Thoracic aorta (tissue), 2 donors: ENCODE results near the gene WDFY2. TPM values are rescaled to one million over a fixed set of nuclear protein-coding genes. Genes with fewer than 3 reads are reported as not detected.

ENCODE experiments used
- ATAC-seq: fragments of 150-250 bp; one replicate; pipeline ENCODE4 v1.8.0; 2017; ENCODE audit warnings: low read depth; ENCODE audit not compliant: insufficient number of reproducible peaks, low FRiP score
- DNase-seq: peaks from one replicate; pipeline ENCODE4 v3.0.0-alpha.2; 2020; ENCODE audit warnings: low spot score
- H3K27ac ChIP-seq, 2 donors: fragments of 200-600 bp; sonication (generic); 1 replicate in 1 of 2; 2 replicates in 1 of 2; pipeline ENCODE4 v1.5.1; 2016; ENCODE audit warnings: mild to moderate bottlenecking in 2 of 2, moderate library complexity in 2 of 2
- H3K27me3 ChIP-seq: fragments of 200-600 bp; sonication (generic); replicated peaks from 2 replicates; pipeline ENCODE4 v1.6.0; 2016; ENCODE audit warnings: mild to moderate bottlenecking; ENCODE audit not compliant: insufficient read depth
- H3K36me3 ChIP-seq: fragments of 200-600 bp; sonication (generic); one replicate; pipeline ENCODE4 v1.5.1; 2016
- H3K4me1 ChIP-seq, 2 donors: fragments of 200-600 bp; sonication (generic); 1 replicate in 1 of 2; 2 replicates in 1 of 2; pipeline versions ENCODE4 v1.5.1 to v1.6.0; 2016; ENCODE audit warnings: low read depth in 2 of 2, mild to moderate bottlenecking in 1 of 2; ENCODE audit not compliant: control insufficient read depth in 1 of 2
- H3K4me3 ChIP-seq: fragments of 200-600 bp; sonication (generic); 2 replicates; pipeline ENCODE4 v1.5.1; 2016; ENCODE audit warnings: mild to moderate bottlenecking
- H3K9me3 ChIP-seq: fragments of 200-600 bp; sonication (generic); 2 replicates; pipeline ENCODE4 v1.5.1; 2016
- CTCF ChIP-seq: fragments of 200-600 bp; sonication (generic); IDR thresholded peaks from one replicate; pipeline ENCODE4 v1.5.1; 2019; ENCODE audit warnings: antibody characterized with exemption
- total RNA-seq, 2 donors: library from RNA; depleted of rRNA; stranded (reverse); fragments of >200 nt; gene quantifications; one replicate each; pipeline versions ENCODE4 v1.1.0 to v1.2.3, GENCODE V29; 2016

The WDFY2 gene
- total RNA-seq, 2 donors from 2014 or later: 14.6 to 19.3 TPM

DNA sequence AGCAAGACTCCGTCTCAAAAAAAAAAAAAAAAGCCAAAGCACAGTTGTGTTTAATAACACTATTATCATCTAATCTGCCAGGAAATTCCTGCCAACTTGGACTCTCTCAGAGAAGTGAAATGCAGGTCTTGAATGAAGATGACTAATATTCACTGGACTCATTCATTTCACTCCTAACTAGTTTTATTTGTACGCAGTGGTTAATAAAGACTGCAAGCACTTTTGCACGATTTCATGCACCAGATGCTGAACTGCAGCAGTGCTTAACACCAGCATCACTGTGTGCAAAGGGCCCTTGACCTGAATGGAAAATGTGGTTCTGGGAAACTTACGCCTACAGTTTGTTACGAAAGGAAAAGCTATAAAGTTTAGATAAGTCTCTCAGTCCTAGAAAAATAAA lies 156.4 kb downstream of the WDFY2 start:
- TF ChIP-seq CTCF: no peak
- DNase-seq: no peak
- no peak overlapping the region for H3K27ac ChIP-seq

DNA sequence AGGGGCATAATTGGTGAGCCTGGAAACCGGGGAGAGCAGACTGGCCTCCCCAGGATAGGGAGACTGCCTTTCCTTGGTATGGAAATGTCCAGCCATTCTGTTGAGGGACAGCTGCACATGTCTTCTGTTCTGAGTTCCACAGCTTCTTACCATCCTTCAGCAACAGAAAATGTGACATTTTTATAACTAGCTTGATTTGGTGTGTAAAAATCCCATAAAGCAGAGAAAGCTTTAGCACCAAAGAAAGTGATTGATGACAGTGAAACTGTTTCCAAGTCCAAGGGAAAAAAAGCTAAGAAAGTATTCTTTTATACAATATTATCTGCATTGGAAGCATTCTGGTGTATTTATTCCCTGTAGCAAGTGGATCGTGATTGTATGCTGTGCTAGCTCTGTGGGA lies 157.8 kb downstream of the WDFY2 start:
- ATAC-seq: no peak
- no peak overlapping the region for H3K27ac ChIP-seq

More for the DNA sequence above, 156.4 kb downstream of the WDFY2 start:
- Histone ChIP-seq H3K4me1 (no peaks in the 10 kb centered on the region), H3K4me3 (no peak overlapping the region), H3K36me3 (no peaks in the 10 kb centered on the region), H3K9me3 (no peaks in the 10 kb centered on the region), H3K27me3 (no peaks in the 10 kb centered on the region)
- no peak for ATAC-seq

GRCh38 chr13:51742611-51743010 lies 158.3 kb downstream of the WDFY2 start:
- H3K4me3 ChIP-seq: no peak overlapping the region
- no peaks in the 10 kb centered on the region for H3K36me3 ChIP-seq
- no peak overlapping the region for H3K27ac ChIP-seq
- no peak for DNase-seq
- TF ChIP-seq CTCF: no peak
- peaks cover 2% of the 10 kb centered on the region for H3K9me3 ChIP-seq
- no peaks in the 10 kb centered on the region for H3K27me3 ChIP-seq
- H3K4me1 ChIP-seq: peaks cover 0 to 14% of the 10 kb centered on the region in 2 donors
- no peak for ATAC-seq

More for the DNA sequence above, 157.8 kb downstream of the WDFY2 start:
- DNase-seq: no peak
- no peak for TF ChIP-seq CTCF
- Histone ChIP-seq H3K9me3 (no peaks in the 10 kb centered on the region), H3K4me3 (no peak overlapping the region), H3K36me3 (no peaks in the 10 kb centered on the region), H3K27me3 (no peaks in the 10 kb centered on the region), H3K4me1 (peaks cover 0 to 9% of the 10 kb centered on the region in 2 donors)

DNA sequence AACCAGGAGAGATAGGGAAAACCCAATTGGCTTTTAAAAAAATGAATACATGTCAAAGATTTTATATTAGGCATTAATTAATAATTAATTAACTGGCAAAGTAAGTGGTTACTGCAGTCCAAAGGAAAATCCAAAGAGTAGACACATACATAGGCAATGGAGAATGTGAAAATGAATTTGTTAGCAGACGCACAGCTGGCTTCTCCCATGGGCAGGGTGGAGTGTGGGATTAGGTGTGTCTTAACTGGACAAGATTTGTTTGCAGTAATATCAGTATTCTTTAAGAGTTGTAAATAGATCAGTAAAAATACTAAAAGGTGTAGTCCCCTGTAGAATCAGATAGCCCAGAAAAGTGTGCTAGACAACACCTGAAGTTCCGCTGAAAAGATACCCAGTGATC lies 161.0 kb downstream of the WDFY2 start:
- Histone ChIP-seq H3K4me1 (peaks cover 0 to 16% of the 10 kb centered on the region in 2 donors), H3K27me3 (no peaks in the 10 kb centered on the region), H3K9me3 (peaks cover 11% of the 10 kb centered on the region), H3K36me3 (no peaks in the 10 kb centered on the region), H3K4me3 (no peak overlapping the region), H3K27ac (no peak overlapping the region)
- no peak for TF ChIP-seq CTCF
- ATAC-seq (no peak), DNase-seq (no peak)

- no peaks in the 10 kb centered on the region for H3K27me3 ChIP-seq
- peaks cover 11% of the 10 kb centered on the region for H3K9me3 ChIP-seq
- DNase-seq (no peak), ATAC-seq (no peak)
- TF ChIP-seq CTCF: no peak
- H3K4me3 ChIP-seq: no peak overlapping the region
- H3K36me3 ChIP-seq: no peaks in the 10 kb centered on the region
- H3K27ac ChIP-seq: no peak overlapping the region
- H3K4me1 ChIP-seq: peaks cover 0 to 16% of the 10 kb centered on the region in 2 donors
These were observed 162.5 kb downstream of the WDFY2 start for GRCh38 chr13:51746802-51747201.
